Measurements from ENCODE around the gene ZNF569. TPM values are rescaled to one million over a fixed set of nuclear protein-coding genes. Genes with fewer than 3 reads are reported as not detected.
A peak's percentile ranks its signal among the peaks of the same experiment; 100 is the strongest.
"Not testable (repeated sequence)": the region's sequence is repeated elsewhere in the genome, so short reads cannot be mapped to it uniquely, and the experiment has no call there.

The ZNF569 gene
- polyA plus RNA-seq, 1 donor (not counting 4 experiments of a cell fraction or from before 2014, with no cell fraction given): 2.9 TPM

DNA sequence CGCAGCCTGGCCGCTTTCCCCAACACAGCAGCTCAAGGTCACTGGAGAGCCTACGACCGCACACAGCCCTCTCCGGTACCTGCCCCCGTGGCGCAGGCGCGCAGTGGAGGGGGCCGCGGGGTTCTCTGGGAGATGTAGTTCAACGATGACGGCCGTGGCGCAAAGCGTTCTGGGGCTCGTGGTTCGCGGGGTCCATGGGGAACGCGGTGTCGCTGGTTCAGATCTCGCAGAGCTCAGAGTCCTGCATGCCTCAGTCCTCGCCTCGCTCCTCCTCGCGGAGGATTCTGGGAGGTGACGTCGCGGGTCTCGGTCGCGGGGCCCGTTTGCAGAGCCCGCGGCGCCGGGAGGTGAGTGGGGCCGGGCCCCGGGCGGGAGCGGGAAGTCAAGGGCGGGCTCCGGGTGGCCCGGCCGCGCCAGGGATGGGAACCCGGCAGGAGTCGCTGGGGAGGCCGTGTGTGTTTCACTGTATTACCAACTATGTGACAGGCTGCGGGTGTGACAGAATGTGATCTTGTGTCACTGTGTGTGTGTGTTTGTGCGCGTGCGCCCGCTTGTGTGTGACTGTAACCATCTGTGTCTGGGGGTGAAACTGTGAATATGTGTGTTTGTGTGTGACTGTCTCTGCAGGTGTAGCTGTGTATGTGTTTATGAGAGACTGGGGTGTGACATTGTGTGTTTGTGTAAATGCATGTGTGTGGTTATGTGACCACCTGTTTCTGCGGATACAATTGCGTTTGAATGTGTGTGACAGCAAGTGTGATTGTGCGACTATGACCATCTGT, 96.2 kb downstream of the ZNF569 start, which contains the start of gene ZNF527:
Gene ZNF527, plus strand, starts transcription at position 220 of the 782 bp plus-strand sequence. CDS start 3,100 bp downstream, outside the sequence.
- peak within 1 kb of the TSS; percentile 99 for H2AFZ ChIP-seq (ENCODE audit: control insufficient read depth, low read length)
- no peak for TF ChIP-seq EZH2 (IDR thresholded peaks at IDR 0.05; ENCODE audit: low read length)
- TF ChIP-seq, protein P1, sequence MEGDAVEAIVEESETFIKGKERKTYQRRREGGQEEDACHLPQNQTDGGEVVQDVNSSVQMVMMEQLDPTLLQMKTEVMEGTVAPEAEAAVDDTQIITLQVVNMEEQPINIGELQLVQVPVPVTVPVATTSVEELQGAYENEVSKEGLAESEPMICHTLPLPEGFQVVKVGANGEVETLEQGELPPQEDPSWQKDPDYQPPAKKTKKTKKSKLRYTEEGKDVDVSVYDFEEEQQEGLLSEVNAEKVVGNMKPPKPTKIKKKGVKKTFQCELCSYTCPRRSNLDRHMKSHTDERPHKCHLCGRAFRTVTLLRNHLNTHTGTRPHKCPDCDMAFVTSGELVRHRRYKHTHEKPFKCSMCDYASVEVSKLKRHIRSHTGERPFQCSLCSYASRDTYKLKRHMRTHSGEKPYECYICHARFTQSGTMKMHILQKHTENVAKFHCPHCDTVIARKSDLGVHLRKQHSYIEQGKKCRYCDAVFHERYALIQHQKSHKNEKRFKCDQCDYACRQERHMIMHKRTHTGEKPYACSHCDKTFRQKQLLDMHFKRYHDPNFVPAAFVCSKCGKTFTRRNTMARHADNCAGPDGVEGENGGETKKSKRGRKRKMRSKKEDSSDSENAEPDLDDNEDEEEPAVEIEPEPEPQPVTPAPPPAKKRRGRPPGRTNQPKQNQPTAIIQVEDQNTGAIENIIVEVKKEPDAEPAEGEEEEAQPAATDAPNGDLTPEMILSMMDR (optimal IDR thresholded peaks at IDR 0.05 in 1 of 3, IDR thresholded peaks at IDR 0.05 in 1 of 3, conservative IDR thresholded peaks at IDR 0.05 in 1 of 3; ENCODE audit: extremely low read depth in 1 of 3, insufficient read depth in 2 of 3, low read length in 3 of 3): no peak
- H3K36me3 ChIP-seq (ENCODE audit: control insufficient read depth in 2 of 2, extremely low read depth in 1 of 2, insufficient read depth in 2 of 2, low read length in 2 of 2): peaks cover 0 to 3% of the 10 kb centered on the region in 2 experiments
- H3K4me1 ChIP-seq (ENCODE audit: control insufficient read depth, extremely low read depth, insufficient read depth, low read length): peaks cover 4% of the 10 kb centered on the region
- peak within 1 kb of the TSS; percentile 48 to 75 (median 62) for H3K4me3 ChIP-seq (ENCODE audit: control insufficient read depth in 2 of 3, extremely low read depth in 1 of 3, insufficient read depth in 2 of 3, low read depth in 1 of 3, low read length in 3 of 3)
- peak within 1 kb of the TSS; percentile 15 for H3K27ac ChIP-seq (ENCODE audit: control insufficient read depth, insufficient read depth, low read length)
- H3K9me3 ChIP-seq (ENCODE audit: control insufficient read depth, low read depth, low read length): no peaks in the 10 kb centered on the region
- peak within 1 kb of the TSS; percentile 73 for H3K4me2 ChIP-seq (ENCODE audit: control insufficient read depth, extremely low read depth, insufficient read depth, low read depth, low read length)
- H4K20me1 ChIP-seq (ENCODE audit: control insufficient read depth, extremely low read depth, insufficient read depth, low read length): no peaks in the 10 kb centered on the region
- FAIRE-seq (peak; percentile 81), DNase-seq (ENCODE audit: low read depth, low spot score) (peak; percentile 49)
- H3K27me3 ChIP-seq (ENCODE audit: control insufficient read depth, extremely low read depth, insufficient read depth, low read length): no peaks in the 10 kb centered on the region
- no peaks in the 10 kb centered on the region for H3K79me2 ChIP-seq (ENCODE audit: control insufficient read depth, insufficient read depth, low read length)
- peak within 1 kb of the TSS; percentile 39 for H3K9ac ChIP-seq (ENCODE audit: control insufficient read depth, extremely low read depth, insufficient read depth, low read length)
- H3K9me1 ChIP-seq (ENCODE audit: control insufficient read depth, extremely low read depth, insufficient read depth, low read length): no peaks in the 10 kb centered on the region
- dilution Hi-C loops (cut with MboI; ENCODE audit: extremely low pct_ligation_motif_present, low sequenced_read_pairs): no loop called here

DNA sequence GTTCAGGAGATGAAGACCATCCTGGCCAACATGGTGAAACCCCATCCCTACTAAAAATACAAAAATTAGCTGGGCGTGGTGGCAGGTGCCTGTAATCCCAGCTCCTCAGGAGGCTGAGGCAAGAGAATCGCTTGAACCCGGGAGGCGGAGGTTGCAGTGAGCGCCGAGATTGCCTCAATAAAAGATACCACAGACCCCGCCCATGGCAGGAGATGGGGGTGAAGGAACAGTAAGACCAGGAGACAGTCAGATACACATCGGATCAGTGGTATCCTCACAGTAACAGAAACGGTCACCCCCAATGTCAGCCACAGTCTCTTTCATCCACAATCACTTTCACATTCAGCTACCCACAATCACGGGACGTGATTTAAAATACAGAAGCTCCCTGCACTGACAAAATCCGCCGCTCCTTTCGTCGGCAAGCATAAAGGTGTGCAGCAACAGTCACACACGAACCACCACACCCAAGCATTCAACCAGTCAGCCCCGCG, 96.8 kb downstream of the ZNF569 start:
- H3K79me2 ChIP-seq (ENCODE audit: control insufficient read depth, insufficient read depth, low read length); H3K36me3 ChIP-seq (ENCODE audit: control insufficient read depth in 2 of 2, extremely low read depth in 1 of 2, insufficient read depth in 2 of 2, low read length in 2 of 2); H3K4me1 ChIP-seq (ENCODE audit: control insufficient read depth, extremely low read depth, insufficient read depth, low read length); DNase-seq (ENCODE audit: low read depth, low spot score); H3K27me3 ChIP-seq (ENCODE audit: control insufficient read depth, extremely low read depth, insufficient read depth, low read length); FAIRE-seq; H3K9me1 ChIP-seq (ENCODE audit: control insufficient read depth, extremely low read depth, insufficient read depth, low read length); H3K9me3 ChIP-seq (ENCODE audit: control insufficient read depth, low read depth, low read length); H4K20me1 ChIP-seq (ENCODE audit: control insufficient read depth, extremely low read depth, insufficient read depth, low read length); dilution Hi-C loops (cut with MboI; ENCODE audit: extremely low pct_ligation_motif_present, low sequenced_read_pairs): not testable (repeated sequence)
- peak overlapping the region; percentile 39 for H3K9ac ChIP-seq (ENCODE audit: control insufficient read depth, extremely low read depth, insufficient read depth, low read length)
- H3K4me3 ChIP-seq (ENCODE audit: control insufficient read depth in 2 of 3, extremely low read depth in 1 of 3, insufficient read depth in 2 of 3, low read depth in 1 of 3, low read length in 3 of 3): peak overlapping the region; percentile 48 to 75 (median 62)
- H2AFZ ChIP-seq (ENCODE audit: control insufficient read depth, low read length): peak overlapping the region; percentile 99
- H3K27ac ChIP-seq (ENCODE audit: control insufficient read depth, insufficient read depth, low read length): peak overlapping the region; percentile 15
- peak overlapping the region; percentile 68 for H3K4me2 ChIP-seq (ENCODE audit: control insufficient read depth, extremely low read depth, insufficient read depth, low read depth, low read length)

Data from keratinocyte (primary cell).